ENCODE data around the gene SPAG4.

SPAG4 gene

DNA sequence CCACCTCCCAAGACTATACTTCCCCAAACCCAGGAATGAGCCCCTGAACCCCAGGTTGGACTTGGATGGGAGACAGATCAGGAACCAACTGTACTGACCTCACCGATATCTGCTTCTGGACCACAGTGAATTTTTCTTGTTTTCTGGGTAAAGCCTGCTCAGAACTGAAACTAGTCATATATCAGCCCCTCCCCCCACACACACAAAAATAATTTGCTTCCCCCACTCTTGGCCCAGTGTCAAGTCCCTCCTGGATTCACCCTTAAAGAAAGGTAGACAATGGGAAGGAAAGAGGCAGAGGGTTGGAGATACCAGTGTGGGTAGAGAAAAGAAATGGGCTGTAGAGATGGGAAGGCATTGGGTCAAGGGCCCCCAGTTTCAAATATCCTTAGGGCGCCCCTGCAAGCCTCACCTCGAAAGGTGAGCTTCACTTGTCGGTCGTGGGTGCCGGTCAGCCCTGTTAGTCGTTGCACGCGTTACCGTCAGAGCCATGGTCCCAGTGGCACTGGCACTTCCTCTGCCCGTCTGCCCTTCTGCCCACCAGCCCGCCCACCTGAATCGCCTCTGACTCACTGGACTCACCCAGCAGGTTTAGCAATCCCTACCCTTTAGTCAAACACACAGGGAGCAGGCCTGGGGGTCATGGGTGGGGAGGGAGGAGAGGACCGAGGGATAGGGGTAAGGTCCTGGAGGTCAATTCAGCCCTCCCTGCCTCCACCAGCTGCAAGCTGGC, 8.5 kb upstream of the SPAG4 start:
- Histone ChIP-seq H3K27me3 (ENCODE audit: insufficient read depth, low read length) (peaks cover 3% of the 10 kb centered on the region), H4K8ac (ENCODE audit: low read depth, low read length) (no peak overlapping the region), H3K4me1 (ENCODE audit: control insufficient read depth in 1 of 2, insufficient read depth in 2 of 2, low read length in 2 of 2) (peaks cover 3 to 10% of the 10 kb centered on the region in 2 experiments), H2AK5ac (ENCODE audit: low read length) (no peak overlapping the region), H3K14ac (ENCODE audit: low read length) (peak overlapping the region; percentile 35), H3K9ac (ENCODE audit: low read length) (no peak overlapping the region), H3K9me3 (ENCODE audit: insufficient read depth, low read depth, low read length) (peaks cover 5% of the 10 kb centered on the region), H3K23ac (ENCODE audit: low read length) (no peak overlapping the region), H3K79me1 (ENCODE audit: low read length) (no peaks in the 10 kb centered on the region), H3K4me3 (ENCODE audit: low read depth, low read length) (no peak overlapping the region), H4K12ac (ENCODE audit: low read depth, low read length) (no peak overlapping the region), H2BK12ac (ENCODE audit: low read length) (no peak overlapping the region), H3K4ac (ENCODE audit: low read depth, low read length) (no peak overlapping the region), H2BK5ac (ENCODE audit: low read depth, low read length, poor library complexity) (no peak overlapping the region), H3K79me2 (ENCODE audit: control insufficient read depth, insufficient read depth, low read length, poor library complexity) (no peaks in the 10 kb centered on the region), H3K4me2 (ENCODE audit: low read length) (no peak overlapping the region), H2BK120ac (ENCODE audit: insufficient read depth, low read length, poor library complexity) (peak overlapping the region; percentile 13), H4K91ac (ENCODE audit: low read depth, low read length) (no peak overlapping the region), H2AFZ (ENCODE audit: insufficient read depth, low read length, poor library complexity) (no peak overlapping the region), H3K27ac (ENCODE audit: low read depth, low read length) (no peak overlapping the region), H3K36me3 (ENCODE audit: control insufficient read depth in 1 of 2, insufficient read depth in 2 of 2, low read length in 2 of 2) (no peaks in the 10 kb centered on the region), H3K18ac (ENCODE audit: low read length) (no peak overlapping the region)
- DNase-seq = peak; percentile 84 to 91
- no CpG with 5 or more reads among the region's 14 CpGs for WGBS (ENCODE audit: extremely low coverage, insufficient coverage, insufficient read length)

DNA sequence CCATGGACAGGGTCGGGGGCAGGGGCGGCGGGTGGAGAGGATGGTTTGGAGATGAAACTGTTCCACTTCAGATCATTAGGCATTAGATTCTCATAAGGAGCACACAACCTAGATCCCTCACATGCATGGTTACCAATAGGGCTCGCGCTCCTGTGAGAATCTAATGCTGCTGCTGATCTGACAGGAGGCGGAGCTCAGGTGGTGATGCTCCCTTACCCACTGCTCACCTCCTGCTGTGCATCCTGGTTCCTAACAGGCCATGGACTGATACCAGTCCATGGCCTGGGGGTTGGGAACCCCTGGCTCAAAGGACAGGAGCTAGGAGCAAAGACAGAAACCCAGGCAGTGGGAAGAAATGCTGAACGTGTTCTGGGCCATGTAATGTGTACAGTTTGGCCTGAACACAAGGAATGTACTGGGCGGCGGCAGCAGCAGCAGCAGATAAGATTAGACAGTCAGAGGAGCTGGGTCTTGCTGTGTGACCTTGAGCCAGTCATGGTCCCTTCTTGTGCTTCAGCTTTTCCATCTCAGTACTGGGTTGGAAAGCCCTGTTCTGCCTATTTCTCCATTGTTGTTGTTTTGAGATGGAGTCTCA, 4.7 kb upstream of the SPAG4 start:
- Histone ChIP-seq H3K4ac (ENCODE audit: low read depth, low read length) (no peak overlapping the region), H3K27me3 (ENCODE audit: insufficient read depth, low read length) (no peaks in the 10 kb centered on the region), H2BK5ac (ENCODE audit: low read depth, low read length, poor library complexity) (no peak overlapping the region), H3K79me2 (ENCODE audit: control insufficient read depth, insufficient read depth, low read length, poor library complexity) (no peaks in the 10 kb centered on the region), H3K4me2 (ENCODE audit: low read length) (no peak overlapping the region), H3K4me3 (ENCODE audit: low read depth, low read length) (no peak overlapping the region), H2BK12ac (ENCODE audit: low read length) (no peak overlapping the region), H2AK5ac (ENCODE audit: low read length) (no peak overlapping the region), H3K9me3 (ENCODE audit: insufficient read depth, low read depth, low read length) (no peaks in the 10 kb centered on the region), H3K27ac (ENCODE audit: low read depth, low read length) (no peak overlapping the region), H4K8ac (ENCODE audit: low read depth, low read length) (no peak overlapping the region), H3K9ac (ENCODE audit: low read length) (no peak overlapping the region), H4K91ac (ENCODE audit: low read depth, low read length) (no peak overlapping the region), H3K18ac (ENCODE audit: low read length) (no peak overlapping the region), H2AFZ (ENCODE audit: insufficient read depth, low read length, poor library complexity) (no peak overlapping the region), H3K79me1 (ENCODE audit: low read length) (peaks cover 3% of the 10 kb centered on the region), H4K12ac (ENCODE audit: low read depth, low read length) (no peak overlapping the region), H2BK120ac (ENCODE audit: insufficient read depth, low read length, poor library complexity) (no peak overlapping the region), H3K36me3 (ENCODE audit: control insufficient read depth in 1 of 2, insufficient read depth in 2 of 2, low read length in 2 of 2) (no peaks in the 10 kb centered on the region), H3K14ac (ENCODE audit: low read length) (no peak overlapping the region), H3K23ac (ENCODE audit: low read length) (no peak overlapping the region), H3K4me1 (ENCODE audit: control insufficient read depth in 1 of 2, insufficient read depth in 2 of 2, low read length in 2 of 2) (peaks cover 5 to 15% of the 10 kb centered on the region in 2 experiments)
- peak in 1 of 2 donors; percentile 24 for DNase-seq
- no CpG with 5 or more reads among the region's 9 CpGs for WGBS (ENCODE audit: extremely low coverage, insufficient coverage, insufficient read length)

DNA sequence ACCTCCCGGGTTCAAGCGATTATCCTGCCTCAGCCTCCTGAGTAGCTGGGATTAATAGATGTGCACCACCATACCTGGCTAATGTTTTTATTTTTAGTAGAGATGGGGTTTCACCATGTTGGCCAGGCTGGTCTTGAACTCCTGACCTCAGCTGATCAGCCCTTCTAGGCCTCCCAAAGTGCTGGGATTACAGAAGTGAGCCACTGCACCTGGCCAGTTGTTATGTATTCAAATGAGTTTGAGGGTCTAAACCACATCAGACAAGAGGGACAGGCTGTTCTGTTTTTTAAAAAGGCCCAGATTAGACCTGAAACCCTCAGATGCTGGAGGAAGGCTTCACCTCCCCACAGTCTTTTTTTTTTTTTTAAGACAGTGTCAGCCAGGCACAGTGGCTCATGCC, 4.1 kb upstream of the SPAG4 start:
- H3K36me3 ChIP-seq (ENCODE audit: control insufficient read depth in 1 of 2, insufficient read depth in 2 of 2, low read length in 2 of 2) = no peaks in the 10 kb centered on the region

DNA sequence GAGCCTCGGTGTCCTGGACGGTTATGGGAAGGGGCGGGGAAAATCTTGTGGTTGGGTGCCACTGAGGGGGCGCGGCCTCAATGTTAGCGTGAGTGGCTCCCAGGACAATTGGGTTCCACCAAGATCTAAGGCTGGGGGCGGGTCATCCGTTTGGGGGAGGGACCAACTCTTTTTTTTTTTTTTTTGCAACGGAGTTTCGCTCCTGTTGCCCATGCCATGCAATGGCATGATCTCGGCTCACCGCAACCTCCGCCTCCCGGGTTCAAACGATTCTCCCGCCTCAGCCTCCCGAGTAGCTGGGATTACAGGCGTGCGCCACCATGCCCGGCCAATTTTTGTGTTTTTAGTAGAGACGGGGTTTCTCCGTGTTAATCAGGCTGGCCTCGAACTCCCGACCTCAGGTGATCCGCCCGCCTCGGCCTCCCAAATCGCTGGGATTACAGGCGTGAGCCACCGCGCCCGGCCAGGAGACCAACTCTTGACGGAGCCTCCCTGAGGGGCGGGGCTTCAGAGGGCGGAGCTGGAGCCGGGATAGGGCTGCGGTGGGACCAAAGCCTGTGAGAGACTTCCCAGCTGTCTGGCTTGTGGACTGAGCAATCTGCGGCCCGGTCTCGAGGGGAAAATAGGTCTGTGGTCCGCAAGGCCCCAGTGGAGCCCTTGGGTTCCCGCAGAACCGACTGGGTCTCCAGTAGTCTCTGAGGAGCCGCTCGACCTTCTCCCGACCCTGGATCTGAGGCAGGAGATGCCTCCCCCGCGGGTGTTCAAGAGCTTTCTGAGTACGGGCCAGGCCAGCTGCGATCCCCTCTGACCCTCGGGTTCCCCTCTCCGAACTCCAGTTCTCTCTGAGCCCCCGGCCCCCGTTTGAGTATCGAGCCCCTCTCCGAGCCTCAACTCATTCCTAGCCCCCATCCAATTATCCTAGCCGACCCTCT, 1.1 kb downstream of the SPAG4 start:
- H2BK5ac ChIP-seq (ENCODE audit: low read depth, low read length, poor library complexity) = no peak overlapping the region
- H2AFZ ChIP-seq (ENCODE audit: insufficient read depth, low read length, poor library complexity) = no peak overlapping the region
- H3K79me2 ChIP-seq (ENCODE audit: control insufficient read depth, insufficient read depth, low read length, poor library complexity) = no peaks in the 10 kb centered on the region
- H3K27me3 ChIP-seq (ENCODE audit: insufficient read depth, low read length) = no peaks in the 10 kb centered on the region
- H4K8ac ChIP-seq (ENCODE audit: low read depth, low read length) = peak overlapping the region; percentile 4
- no peak overlapping the region for H3K14ac ChIP-seq (ENCODE audit: low read length)
- H2AK5ac ChIP-seq (ENCODE audit: low read length) = no peak overlapping the region
- no peak overlapping the region for H3K4ac ChIP-seq (ENCODE audit: low read depth, low read length)
- peaks cover 11 to 20% of the 10 kb centered on the region in 2 experiments for H3K4me1 ChIP-seq (ENCODE audit: control insufficient read depth in 1 of 2, insufficient read depth in 2 of 2, low read length in 2 of 2)
- H3K27ac ChIP-seq (ENCODE audit: low read depth, low read length) = no peak overlapping the region
- whole genome bisulfite sequencing (ENCODE audit: extremely low coverage, insufficient coverage, insufficient read length) = no CpG with 5 or more reads among the region's 57 CpGs
- peak overlapping the region; percentile 4 for H4K12ac ChIP-seq (ENCODE audit: low read depth, low read length)
- peak; percentile 100 for DNase-seq
- H3K18ac ChIP-seq (ENCODE audit: low read length) = no peak overlapping the region
- no peak overlapping the region for H2BK120ac ChIP-seq (ENCODE audit: insufficient read depth, low read length, poor library complexity)
- no peak overlapping the region for H3K4me3 ChIP-seq (ENCODE audit: low read depth, low read length)
- no peak overlapping the region for H3K9ac ChIP-seq (ENCODE audit: low read length)
- H3K9me3 ChIP-seq (ENCODE audit: insufficient read depth, low read depth, low read length) = no peaks in the 10 kb centered on the region
- H4K91ac ChIP-seq (ENCODE audit: low read depth, low read length) = peak overlapping the region; percentile 48
- H3K4me2 ChIP-seq (ENCODE audit: low read length) = peak overlapping the region; percentile 99
- no peak overlapping the region for H3K23ac ChIP-seq (ENCODE audit: low read length)
- H3K36me3 ChIP-seq (ENCODE audit: control insufficient read depth in 1 of 2, insufficient read depth in 2 of 2, low read length in 2 of 2) = peaks cover 0 to 3% of the 10 kb centered on the region in 2 experiments
- no peak overlapping the region for H2BK12ac ChIP-seq (ENCODE audit: low read length)
- peaks cover 3% of the 10 kb centered on the region for H3K79me1 ChIP-seq (ENCODE audit: low read length)

More for the DNA sequence above, 4.1 kb upstream of the SPAG4 start:
- Histone ChIP-seq H4K12ac (ENCODE audit: low read depth, low read length) (no peak overlapping the region), H2BK12ac (ENCODE audit: low read length) (no peak overlapping the region), H2BK5ac (ENCODE audit: low read depth, low read length, poor library complexity) (no peak overlapping the region), H3K27me3 (ENCODE audit: insufficient read depth, low read length) (no peaks in the 10 kb centered on the region), H3K4me2 (ENCODE audit: low read length) (no peak overlapping the region), H3K14ac (ENCODE audit: low read length) (no peak overlapping the region), H3K9ac (ENCODE audit: low read length) (no peak overlapping the region), H3K79me1 (ENCODE audit: low read length) (peaks cover 3% of the 10 kb centered on the region), H4K8ac (ENCODE audit: low read depth, low read length) (no peak overlapping the region), H4K91ac (ENCODE audit: low read depth, low read length) (no peak overlapping the region), H3K4me3 (ENCODE audit: low read depth, low read length) (no peak overlapping the region), H3K18ac (ENCODE audit: low read length) (no peak overlapping the region), H2AK5ac (ENCODE audit: low read length) (no peak overlapping the region), H3K9me3 (ENCODE audit: insufficient read depth, low read depth, low read length) (no peaks in the 10 kb centered on the region), H3K4ac (ENCODE audit: low read depth, low read length) (no peak overlapping the region), H2BK120ac (ENCODE audit: insufficient read depth, low read length, poor library complexity) (no peak overlapping the region), H3K27ac (ENCODE audit: low read depth, low read length) (no peak overlapping the region), H3K23ac (ENCODE audit: low read length) (no peak overlapping the region), H3K79me2 (ENCODE audit: control insufficient read depth, insufficient read depth, low read length, poor library complexity) (no peaks in the 10 kb centered on the region), H2AFZ (ENCODE audit: insufficient read depth, low read length, poor library complexity) (no peak overlapping the region), H3K4me1 (ENCODE audit: control insufficient read depth in 1 of 2, insufficient read depth in 2 of 2, low read length in 2 of 2) (peaks cover 5 to 15% of the 10 kb centered on the region in 2 experiments)
- no CpG with 5 or more reads among the region's 2 CpGs for WGBS (ENCODE audit: extremely low coverage, insufficient coverage, insufficient read length)
- DNase-seq = no peak
